Measurements from ENCODE around the gene AFAP1L2. TPM values are rescaled to one million over a fixed set of nuclear protein-coding genes. Genes with fewer than 3 reads are reported as not detected.

Gene AFAP1L2, protein sequence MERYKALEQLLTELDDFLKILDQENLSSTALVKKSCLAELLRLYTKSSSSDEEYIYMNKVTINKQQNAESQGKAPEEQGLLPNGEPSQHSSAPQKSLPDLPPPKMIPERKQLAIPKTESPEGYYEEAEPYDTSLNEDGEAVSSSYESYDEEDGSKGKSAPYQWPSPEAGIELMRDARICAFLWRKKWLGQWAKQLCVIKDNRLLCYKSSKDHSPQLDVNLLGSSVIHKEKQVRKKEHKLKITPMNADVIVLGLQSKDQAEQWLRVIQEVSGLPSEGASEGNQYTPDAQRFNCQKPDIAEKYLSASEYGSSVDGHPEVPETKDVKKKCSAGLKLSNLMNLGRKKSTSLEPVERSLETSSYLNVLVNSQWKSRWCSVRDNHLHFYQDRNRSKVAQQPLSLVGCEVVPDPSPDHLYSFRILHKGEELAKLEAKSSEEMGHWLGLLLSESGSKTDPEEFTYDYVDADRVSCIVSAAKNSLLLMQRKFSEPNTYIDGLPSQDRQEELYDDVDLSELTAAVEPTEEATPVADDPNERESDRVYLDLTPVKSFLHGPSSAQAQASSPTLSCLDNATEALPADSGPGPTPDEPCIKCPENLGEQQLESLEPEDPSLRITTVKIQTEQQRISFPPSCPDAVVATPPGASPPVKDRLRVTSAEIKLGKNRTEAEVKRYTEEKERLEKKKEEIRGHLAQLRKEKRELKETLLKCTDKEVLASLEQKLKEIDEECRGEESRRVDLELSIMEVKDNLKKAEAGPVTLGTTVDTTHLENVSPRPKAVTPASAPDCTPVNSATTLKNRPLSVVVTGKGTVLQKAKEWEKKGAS
- total RNA-seq (2014; rRNA removed; shearing (Covaris generic)) = 10.9 and 17.1 TPM in 2 replicates

- peak; percentile 49 for DNase-seq (ENCODE audit: low read depth)
These were observed at the start of gene AFAP1L2 for GRCh38 chr10:114404171-114405010. AFAP1L2 (minus strand) TSS chr10:114404502; CDS start chr10:114404455, 47 bp downstream.

DNA sequence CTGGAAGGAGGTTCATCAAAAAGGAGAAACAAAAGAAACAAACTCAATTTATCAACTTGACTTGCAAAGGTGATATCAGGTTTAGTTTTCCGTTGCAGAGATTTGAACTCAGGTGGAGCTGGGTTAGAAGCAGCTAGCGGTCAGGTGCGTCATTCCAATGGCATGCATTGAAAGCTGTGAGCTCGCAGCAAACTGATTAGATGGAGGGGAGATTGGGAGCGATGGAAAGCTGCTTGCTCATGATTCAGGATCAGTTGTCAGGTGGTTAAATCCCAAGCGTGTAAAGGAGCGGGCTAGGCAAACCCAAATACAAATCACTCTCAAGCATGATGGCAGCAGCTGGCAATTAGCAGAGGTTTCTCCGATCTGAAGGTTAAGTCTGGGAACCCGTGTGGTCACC is 49.3 kb upstream of the AFAP1L2 start:
- peak; percentile 5 for DNase-seq (ENCODE audit: low read depth)

GRCh38 chr10:114448897-114449296 is 44.6 kb upstream of the AFAP1L2 start:
- no peak for DNase-seq (ENCODE audit: low read depth)

- DNase-seq (ENCODE audit: low read depth) = no peak
These were observed 41.0 kb upstream of the AFAP1L2 start for GRCh38 chr10:114445332-114445731.

GRCh38 chr10:114444819-114445218 is 40.5 kb upstream of the AFAP1L2 start:
- DNase-seq (ENCODE audit: low read depth) = no peak

- no peak for DNase-seq (ENCODE audit: low read depth)
These were observed 37.9 kb upstream of the AFAP1L2 start for GRCh38 chr10:114442091-114442630.

GRCh38 chr10:114441107-114441506 is 36.8 kb upstream of the AFAP1L2 start:
- DNase-seq (ENCODE audit: low read depth) = no peak

GRCh38 chr10:114437473-114438292 is 33.4 kb upstream of the AFAP1L2 start:
- peak; percentile 18 for DNase-seq (ENCODE audit: low read depth)

- DNase-seq (ENCODE audit: low read depth) = no peak
These were observed 32.6 kb upstream of the AFAP1L2 start for GRCh38 chr10:114436941-114437340.

- peak; percentile 2 for DNase-seq (ENCODE audit: low read depth)
These were observed 28.3 kb upstream of the AFAP1L2 start for GRCh38 chr10:114432566-114433093.

- DNase-seq (ENCODE audit: low read depth) = no peak
These were observed 27.3 kb upstream of the AFAP1L2 start for GRCh38 chr10:114431414-114432135.

DNA sequence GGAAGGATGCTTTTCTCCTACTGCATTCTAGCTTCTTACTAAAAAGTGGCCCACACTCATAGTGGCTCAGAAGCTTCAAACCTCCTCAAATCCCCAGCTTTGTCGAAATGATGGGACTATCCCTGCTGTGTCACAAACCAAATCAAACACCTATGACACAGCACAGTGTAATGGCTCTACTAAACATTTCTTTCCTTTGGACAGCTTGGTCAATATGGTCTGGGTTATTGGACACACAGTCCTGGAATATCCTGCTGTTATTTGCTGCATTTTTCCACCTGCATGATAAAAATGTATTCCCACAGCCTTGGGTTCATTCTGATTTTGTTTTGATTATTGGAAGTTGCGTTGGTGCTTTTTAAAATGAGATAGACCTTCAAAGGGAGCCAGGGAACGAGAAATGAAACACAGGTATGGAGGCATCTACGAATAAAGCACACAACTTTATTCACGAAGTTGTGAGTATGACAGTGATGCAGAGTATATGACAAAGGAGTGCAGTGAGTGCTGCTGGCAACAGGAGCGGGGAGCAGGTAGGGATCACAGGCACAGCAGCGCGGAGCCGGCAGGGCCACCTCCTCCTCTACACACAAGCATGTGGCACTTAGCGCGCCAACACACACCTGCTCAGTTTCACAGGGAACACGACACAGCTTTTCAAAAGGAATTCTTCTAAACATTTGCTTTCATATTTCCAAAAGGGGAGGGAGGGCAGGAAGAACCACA is 26.5 kb upstream of the AFAP1L2 start:
- DNase-seq (ENCODE audit: low read depth) = no peak

DNA sequence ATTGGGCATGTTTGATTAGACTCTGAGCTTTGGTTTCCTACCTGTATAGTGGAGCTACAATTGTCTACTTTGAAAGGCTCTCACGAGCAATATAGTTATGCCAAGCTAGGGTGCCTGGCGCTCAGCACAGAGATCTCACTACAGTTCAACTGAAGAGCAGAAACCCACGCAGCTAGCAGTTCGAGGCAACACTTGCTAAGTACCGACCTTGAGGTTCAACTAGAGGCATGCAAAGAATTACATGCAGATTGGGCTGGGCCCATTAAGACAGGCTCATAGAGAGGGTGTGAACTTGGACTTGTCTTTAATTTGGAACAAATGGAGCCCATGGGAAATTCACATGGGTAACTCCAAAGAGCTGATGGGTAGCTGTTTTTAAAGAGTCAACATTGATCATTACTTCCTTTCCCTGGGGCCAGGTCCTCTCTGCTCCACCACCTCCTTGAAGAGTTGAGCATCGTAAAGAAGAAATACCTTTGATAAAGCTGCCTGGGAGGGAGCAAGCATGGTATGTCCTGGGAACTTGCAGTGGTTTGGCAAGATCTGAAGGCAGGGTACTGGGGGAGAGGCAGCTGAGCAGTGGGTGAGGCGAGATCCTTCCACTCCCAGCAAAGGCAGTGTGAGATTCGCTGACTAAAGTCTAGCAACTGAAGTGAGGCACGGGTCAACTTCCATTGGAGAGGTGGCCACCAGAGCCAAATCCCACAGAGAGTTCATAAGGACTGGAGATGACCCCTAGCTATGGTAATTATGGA is 25.5 kb upstream of the AFAP1L2 start:
- DNase-seq (ENCODE audit: low read depth) = no peak

- DNase-seq (ENCODE audit: low read depth) = no peak
These were observed 23.0 kb upstream of the AFAP1L2 start for GRCh38 chr10:114427124-114427852.

DNA sequence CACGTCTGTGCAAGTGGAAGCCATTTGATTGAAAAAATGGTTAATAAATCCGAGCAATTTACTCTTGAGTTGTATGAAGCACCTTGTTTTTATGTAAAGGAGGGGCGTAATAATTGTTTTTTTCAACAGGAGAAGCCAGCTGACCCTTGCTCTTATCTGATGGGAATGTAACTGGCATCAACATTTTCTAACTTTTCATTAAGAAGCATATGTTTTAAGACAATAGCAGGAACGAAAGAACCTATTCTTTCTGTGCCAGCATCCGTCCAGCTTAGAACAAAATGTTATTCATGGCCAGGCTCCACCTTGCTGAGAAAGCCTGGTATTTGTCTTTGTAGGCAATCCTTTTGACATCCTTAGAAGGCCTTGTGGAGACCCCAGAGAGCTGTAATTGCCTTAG is 22.2 kb upstream of the AFAP1L2 start:
- DNase-seq (ENCODE audit: low read depth) = no peak

GRCh38 chr10:114420811-114421485 is 16.6 kb upstream of the AFAP1L2 start:
- no peak for DNase-seq (ENCODE audit: low read depth)

DNA sequence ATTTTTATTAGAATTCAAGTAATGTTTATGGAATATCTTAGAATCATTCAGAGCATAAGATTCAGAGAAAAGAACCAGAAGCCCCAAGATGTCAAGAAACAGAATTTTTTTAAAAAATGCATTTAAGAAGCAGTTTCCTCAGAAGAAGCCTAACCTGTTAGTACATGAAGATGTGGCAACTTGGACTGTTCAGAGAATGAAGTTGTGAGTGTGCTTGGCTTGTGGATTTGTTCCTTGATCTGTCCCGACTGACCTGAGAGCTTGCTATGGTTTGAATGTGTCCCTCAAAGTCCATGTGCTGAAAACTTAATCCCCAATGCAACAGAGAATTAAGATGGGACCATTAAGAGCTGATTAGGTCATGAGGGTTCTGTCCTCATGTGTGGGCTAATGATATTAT is 13.8 kb upstream of the AFAP1L2 start:
- no peak for DNase-seq (ENCODE audit: low read depth)

Measured in Daoy (cell line).